ENCODE measurements around the gene SETD6. TPM values are rescaled to one million over a fixed set of nuclear protein-coding genes. Genes with fewer than 3 reads are reported as not detected.

Gene SETD6
- total RNA-seq, 2 experiments from 2014 or later = 25.2 to 26.5 TPM

Other genes with a start within 250 kb of the SETD6 start
- gene PRSS54, start 220.5 kb upstream of the SETD6 start, total RNA-seq = not detected
- 10 to 100 TPM; 25.9 to 26.9 TPM for gene GINS3, start 123.0 kb upstream of the SETD6 start, total RNA-seq
- 1 to 10 TPM; 3.1 TPM for gene NDRG4, start 15.4 kb upstream of the SETD6 start, total RNA-seq
- 100 to 1,000 TPM; 316 to 334 TPM for gene CNOT1, start 114.3 kb downstream of the SETD6 start, total RNA-seq
- gene SLC38A7, start 169.3 kb downstream of the SETD6 start, total RNA-seq = 10 to 100 TPM; 12.6 to 13.8 TPM
- gene GOT2, start 218.8 kb downstream of the SETD6 start, total RNA-seq = 100 to 1,000 TPM; 155 to 161 TPM

Measured in activated CD8-positive, alpha-beta memory T cell treated with anti-CD3 and anti-CD28 coated beads for 36 hours (primary cell).